Cardiac septum (tissue), 1 donor: ENCODE data around the gene TP53I11. TPM values are rescaled to one million over a fixed set of nuclear protein-coding genes. Genes with fewer than 3 reads are reported as not detected.

ENCODE experiments used
- DNase-seq: peaks from one replicate; pipeline ENCODE4 v3.0.0-alpha.2; 2020; ENCODE audit warnings: low spot score
- intact Hi-C: fragments of 100-400 bp; cut with DNase I; formaldehyde crosslinking; loops from one replicate; pipeline ENCODE4 v1.14.0; 2022
- total RNA-seq: library from RNA; stranded (reverse); fragmentation: NEBNext Ultra II Directional; extraction: Animal tissue kit (Norgen Biotek cat#: 25700); gene quantifications from one replicate; pipeline ENCODE4 v1.2.1, GENCODE V29; 2021
- donor health status: DM: no; HTN: no; CAD: no.

TP53I11 gene
- total RNA-seq, 1 donor from 2014 or later = 38.4 TPM

DNA sequence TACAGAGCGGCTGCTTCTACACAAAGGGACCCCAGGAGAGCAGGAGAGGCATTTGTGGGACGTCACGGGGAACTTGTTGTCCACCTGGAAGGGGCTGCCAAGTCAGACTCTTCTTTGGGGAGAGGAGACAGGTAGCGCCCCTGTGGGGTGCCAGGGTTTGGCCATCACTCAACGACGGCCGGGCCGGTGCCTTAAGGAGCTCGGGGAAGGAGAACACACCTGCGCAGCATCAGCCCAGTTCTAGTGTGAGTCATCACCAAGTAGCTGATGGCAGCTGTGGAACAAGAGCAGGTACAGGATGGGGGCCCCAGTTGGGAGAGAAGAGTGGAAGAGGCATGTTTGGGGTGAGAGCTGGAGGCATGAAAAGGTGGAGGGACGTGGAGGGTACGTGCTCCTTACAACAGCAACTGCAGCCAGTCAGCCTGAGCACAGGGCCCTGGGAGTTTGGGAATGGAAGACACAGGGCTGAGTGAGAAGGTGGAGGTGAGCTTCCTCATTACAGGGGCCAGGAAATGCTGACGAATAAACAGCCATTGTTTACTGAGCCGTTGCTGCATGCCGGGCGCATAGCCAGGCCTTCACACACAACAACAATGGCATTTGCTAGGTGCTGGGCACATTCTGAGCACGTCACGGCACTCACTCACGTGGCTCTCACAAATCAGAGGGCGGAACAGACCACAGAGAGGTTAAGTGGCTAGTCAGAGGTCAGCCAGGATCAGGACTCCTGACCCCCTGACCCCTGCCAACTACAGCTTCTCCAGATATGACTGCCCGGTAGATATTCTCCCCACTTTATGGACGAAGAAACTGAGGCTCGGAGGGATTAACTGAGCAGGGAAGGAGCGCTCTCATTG is 29.1 kb upstream of the TP53I11 start:
- no peak for DNase-seq
- intact Hi-C loops = no loop called here

DNA sequence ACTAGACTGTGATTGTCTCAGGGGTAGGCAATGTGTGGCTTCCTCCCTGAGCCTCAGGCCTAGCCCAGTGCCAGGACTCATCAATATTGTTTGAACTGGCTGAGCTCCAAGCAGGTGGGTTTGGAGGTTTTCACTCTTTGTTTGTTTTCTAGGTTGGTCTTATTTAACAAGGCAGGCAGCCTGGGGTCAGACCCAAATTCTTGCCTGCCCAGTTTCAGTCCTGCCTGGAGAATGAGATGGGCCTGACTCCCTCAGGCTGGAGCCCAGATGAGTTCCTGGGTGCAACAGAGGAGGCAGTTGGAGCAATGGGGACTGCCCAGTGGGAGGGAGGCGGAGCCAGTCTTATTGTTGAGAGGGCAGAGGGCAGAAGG is 28.3 kb upstream of the TP53I11 start:
- no peak for DNase-seq
- intact Hi-C loops = no loop called here

DNA sequence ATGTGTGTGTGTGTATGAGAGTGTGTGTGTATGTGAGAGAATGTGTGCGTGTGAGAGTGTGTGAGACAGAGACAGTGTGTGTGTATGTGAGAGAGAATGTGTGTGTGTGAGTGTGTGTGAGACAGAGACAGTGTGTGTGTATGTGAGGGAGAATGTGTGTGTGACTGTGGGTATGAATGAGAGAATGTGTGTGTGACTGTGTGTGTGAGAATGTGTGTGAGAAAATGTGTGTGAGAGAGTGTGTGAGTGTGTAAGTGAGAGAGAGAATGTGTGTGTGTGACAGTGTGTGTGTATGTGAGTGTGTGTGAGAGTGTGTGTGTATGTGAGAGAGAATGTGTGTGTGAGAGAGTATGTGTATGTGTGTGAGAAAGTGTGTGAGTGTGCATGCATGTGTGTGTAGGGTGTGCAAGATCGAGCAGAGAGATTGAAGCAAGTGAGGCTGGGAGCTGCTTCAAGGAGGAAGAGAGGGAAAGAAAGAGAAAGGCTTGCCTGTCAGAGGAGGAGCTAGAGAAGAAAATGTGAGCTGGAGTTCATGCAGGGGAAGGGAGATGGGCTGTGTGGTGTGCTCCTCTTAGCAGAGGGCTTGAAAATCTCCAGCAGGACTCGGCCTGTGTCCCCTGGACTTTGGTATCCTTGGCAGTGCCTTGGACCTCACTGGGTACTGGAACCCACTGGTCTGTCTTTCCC is 27.7 kb upstream of the TP53I11 start:
- no peak for DNase-seq
- intact Hi-C loops = no loop called here

DNA sequence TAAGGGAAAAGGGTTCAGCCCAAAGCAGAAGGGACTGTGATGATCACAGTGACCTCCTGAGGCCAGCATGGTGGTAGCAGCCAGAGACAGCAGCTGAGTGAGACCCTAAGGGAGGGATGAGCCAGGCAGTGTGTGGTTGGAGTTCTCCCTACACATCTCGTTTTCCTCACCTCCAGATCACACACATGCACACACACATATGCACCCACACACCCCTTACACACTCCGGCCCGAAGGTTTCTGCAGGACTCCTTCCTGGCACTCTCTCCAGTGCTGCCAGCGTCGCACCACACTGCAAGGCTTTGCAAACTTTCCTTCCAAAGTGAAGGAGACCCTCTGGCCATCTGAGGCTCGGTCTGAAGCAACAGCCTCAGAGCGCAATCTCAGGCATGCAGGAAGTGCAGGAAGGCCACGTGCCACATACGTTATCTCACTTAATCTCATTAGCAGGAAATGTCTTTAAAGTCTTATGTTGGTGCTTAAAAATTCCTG is 26.9 kb upstream of the TP53I11 start:
- no peak for DNase-seq
- intact Hi-C loops = loop anchor here (1.0 kb wide), 1 partner anchor 26 kb away; no protein-coding TSS in a partner anchor

DNA sequence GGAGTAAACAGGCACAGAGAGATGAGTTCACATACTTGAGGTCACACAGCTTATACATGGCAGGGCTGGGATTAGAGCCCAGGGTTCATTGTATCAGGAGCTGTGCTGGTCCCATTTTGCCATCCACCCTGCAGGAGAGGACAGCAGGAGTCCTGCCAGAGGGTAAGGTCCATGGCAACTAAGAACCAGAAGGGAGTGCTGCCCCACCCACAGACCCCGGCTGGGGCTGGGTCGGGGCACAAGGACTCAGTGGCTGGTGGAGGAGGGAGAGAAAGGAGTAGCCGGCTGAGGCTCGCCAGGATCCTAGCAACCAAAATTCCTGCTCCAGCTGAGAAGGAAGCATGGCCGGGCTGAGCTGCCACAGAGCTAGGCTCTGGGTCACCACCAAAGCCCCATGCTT is 25.9 kb upstream of the TP53I11 start:
- DNase-seq = no peak
- intact Hi-C loops = no loop called here

DNA sequence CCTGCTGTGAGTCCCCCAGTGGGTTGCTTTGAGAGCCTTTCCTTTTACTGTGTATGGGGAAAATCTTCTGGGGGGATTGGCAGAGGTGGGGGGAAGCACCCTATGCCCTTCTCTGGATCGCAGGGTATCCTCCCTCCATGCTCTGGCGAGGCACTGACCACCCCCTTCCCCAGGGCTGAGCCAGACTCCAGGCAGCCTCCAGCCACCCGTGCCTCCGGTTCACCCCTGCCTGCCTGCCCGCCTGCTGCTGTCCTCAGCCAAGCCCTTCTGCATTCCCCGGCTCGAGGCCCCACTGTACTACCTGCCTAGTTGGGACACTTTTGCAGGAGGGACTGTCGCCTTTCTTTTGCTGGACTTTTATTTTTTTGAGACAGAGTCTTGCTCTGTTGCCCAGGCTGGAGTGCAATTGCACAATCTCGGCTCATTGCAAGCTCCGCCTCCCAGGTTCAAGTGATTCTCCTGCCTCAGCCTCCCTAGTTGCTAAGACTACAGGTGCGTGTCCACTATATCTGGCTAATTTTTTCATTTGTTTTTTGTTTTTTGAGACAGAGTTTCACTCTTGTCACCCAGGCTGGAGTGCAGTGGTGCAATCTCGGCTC is 23.8 kb upstream of the TP53I11 start:
- no peak for DNase-seq
- intact Hi-C loops = no loop called here

DNA sequence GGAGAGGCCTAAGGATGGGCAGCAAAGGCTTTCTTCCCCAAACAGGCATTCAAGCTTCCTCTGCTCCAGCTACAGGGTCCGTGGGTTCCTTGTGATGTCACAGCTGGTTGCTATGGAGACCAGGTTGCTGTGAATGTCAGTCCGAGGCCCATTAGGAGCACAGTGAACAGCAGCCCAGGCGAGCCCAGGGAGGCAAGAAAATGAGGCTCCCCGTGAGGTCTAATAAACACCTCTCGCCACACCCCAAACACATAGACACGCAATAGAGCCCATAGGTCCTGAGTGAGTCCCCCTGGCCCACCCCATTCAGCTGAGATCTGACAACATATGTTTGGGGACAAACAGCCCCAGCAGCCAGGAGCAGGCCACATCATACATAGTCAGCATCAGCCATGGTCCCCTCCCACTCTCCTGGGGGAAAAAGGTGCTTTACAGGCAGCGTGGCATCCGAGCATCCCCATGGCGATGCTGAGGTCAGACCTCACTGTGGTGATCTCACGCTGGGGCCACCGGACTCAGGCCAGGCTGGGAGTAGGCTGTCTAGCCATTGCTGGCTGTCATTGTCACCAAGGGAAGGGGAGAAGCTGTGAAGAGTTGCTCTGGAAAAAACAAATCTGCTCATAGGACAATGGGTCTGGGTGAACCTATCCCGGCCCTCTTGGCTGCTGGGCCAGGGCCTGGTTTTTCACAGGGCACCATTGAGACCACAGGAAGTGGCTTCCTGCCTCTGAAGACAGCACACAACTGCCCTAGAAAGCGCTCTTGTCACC is 23.1 kb upstream of the TP53I11 start:
- intact Hi-C loops = no loop called here
- no peak for DNase-seq

DNA sequence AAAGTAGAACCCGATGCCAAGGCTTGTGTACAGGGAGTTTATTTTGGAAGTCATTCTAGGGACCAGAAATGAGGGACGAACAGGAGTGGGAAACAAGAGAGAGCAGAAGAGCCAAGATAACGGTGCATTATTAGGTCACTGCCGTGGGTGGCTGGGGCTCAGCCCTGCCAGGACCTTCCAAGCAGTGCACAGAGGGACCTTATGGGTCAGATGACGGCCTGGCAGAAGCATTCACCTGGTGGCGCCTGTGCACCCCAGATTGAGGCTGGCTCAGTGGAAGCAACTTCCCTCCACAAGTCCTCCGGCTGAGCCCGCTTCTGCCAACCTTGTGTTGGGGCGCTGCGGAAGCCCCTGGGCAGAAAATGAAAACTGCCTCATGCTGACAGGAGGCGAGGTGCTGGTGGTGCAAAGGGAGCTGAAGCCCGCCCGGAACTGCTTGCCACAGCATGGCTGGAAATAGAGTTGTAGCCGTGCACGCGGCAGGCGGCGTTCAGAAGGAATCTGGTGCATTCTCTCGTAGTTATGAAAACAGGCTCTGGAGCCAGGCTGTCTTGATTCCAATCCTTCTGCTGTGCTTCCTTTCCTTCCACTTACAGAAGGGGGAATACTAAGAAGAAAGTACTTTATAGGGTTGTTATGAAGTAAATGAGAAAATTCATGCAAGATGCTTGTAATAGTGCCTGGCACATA is 22.2 kb upstream of the TP53I11 start:
- DNase-seq = no peak
- intact Hi-C loops = no loop called here

DNA sequence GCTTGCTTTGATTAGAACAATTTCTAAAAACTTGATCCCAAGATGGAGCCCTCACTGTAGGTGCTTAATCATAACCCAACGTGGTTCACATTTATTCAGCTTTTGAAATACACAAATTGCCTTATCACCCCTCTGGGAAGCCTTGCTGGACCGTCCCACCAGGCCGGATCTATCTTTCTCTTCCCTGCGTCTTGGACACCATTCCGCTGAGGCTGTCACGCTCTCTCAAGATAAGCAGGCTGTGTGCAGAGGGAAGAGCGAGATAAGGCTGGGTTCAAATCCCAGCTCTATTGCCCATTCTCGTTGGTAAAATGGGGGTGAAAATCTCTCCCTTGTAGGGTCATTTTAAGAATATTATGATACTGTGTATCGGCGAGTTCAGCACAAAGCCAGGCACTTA is 20.5 kb upstream of the TP53I11 start:
- intact Hi-C loops = no loop called here
- DNase-seq = no peak

DNA sequence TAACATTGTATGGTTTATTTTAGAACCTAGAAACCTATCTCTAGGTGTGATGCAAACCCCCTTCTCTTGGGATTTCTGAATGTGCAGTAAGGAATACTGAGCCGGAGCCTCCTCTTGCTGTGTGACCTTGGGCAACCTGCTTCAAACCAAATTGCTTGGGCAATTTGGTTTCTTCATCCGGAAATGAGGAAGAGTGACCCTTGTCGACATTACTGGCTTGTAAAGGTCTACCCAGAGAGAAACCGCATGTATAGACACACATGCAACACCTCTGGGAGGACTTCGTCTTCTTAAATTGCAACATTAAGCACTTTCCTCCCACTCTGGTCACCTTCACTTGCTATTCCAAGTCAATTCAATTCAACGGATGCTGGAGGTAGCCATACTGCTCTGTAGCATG is 19.6 kb upstream of the TP53I11 start:
- intact Hi-C loops = no loop called here
- DNase-seq = no peak

DNA sequence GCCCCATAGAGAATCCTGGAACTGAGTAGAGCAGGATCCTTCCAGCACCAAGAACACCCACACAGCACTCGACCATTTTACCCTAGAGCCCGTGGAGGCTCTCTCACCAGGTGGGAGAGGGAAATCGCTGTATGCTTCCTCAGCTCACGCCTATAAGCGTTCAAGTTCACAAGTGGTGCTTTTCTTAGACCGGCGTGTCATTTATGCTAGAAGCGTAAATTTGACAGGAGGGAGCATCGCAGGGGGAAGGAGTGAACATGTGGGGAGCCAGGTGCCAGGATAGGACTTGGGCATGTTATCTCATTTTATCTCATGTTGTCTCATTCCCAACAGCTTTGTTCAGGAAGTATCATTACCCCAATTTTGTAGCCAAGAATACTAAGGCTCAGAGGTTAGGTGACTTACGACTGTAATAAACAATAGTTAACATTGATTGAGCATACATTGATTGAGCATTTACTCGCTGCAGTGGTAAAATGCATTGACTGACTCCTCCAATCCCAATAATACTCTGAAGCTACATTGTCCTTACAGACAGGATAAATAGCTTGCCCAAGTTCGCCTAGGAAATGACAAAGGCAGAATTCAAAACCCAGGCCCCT is 19.1 kb upstream of the TP53I11 start:
- intact Hi-C loops = no loop called here
- DNase-seq = no peak

DNA sequence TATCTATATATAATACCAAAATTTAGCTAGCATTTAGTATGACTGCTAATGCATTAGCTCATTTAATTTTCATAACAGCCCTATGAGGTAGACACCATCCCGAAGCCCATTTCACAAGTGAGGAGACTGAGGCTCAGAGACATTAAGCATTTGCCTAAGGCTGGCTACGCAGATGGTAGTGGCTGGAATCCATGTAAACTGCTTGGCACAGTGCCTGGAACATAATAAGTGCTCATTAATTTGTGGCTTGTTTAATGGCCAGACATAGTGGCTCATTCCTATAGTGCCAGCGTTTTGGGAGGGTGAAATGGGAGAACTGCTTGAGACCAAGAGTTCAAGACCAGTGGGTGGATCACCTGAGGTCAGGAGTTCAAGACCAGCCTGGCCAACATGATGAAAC is 17.8 kb upstream of the TP53I11 start:
- no peak for DNase-seq
- intact Hi-C loops = no loop called here

DNA sequence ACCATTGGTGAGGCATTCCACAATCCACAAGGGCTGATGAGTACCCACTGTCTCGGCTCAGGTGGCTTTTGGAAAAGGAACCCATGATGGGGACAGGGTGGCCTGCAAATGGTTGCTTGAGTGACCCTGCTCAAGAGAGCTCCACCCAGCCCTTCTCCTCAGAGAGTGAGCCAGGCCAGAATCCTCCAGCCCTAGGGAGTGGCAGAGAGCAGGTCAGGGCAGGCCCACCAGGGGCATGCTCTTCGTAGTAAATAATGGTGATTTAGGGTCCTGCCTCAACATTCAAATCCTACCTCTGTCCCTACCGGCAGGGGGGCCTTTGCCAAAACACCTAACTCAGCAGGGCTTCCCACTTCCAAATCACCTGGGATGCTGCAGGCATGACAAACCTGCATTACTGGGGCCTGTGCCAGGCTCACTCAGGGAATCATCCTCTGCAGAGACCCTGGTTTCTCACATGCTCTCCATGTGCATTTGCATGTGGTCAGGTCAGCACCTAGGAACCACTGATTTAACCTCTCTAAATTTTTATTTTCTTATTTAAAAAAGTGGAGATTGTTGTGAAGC is 17.3 kb upstream of the TP53I11 start:
- DNase-seq = no peak
- intact Hi-C loops = no loop called here

DNA sequence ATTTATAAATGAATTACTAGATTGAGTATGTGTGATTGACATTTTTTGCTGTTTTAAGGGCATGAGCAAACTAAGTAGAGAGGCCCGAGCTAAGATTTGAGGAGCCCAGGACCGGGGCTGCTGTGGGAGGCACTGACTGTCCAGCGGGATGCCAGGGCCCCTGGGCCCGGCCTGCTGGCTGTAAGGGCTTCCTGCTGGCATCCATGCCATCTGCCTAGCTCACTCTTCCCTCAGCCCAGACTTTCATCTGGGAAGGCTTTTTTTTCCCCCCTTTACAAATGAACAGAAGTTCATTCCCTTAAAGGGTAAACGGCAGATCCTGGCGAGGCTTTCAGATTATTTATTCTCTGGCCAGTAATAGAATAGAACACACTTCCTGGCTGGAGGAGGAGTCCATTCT is 16.0 kb upstream of the TP53I11 start:
- DNase-seq = no peak
- intact Hi-C loops = no loop called here

DNA sequence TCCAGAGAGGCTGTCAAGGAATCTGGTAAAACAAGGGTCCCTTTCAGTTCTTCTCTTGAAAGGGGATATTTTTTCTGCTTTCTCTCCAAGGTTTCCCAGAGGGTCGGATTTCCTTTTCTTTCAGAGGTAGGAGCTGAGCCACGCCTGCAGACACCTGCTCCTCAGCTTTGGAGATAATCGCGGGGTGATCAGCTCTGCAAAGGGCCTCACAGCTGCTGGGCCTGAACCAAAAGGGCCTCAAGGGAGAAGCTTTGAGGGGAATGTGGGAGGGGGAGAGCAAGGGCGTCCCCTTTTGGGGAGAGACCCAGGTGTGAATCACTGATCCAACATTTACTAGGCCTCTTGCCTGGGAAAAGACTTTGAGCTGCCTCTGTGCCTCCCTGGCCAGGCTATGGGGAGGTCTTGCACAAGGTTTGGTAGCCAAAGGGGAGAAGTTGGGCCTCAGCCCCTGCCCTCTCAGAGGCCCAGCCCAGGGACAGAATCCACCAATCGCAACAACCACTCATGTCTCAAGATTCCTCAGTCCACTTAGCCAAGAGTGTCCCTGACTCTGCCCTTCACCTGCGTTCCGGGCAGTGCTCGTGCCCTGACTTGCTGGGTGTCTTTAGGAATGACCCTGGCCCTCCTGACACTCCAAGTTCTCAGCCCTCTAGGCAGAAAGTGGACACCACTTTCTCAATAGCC is 14.0 kb upstream of the TP53I11 start:
- intact Hi-C loops = no loop called here
- no peak for DNase-seq

DNA sequence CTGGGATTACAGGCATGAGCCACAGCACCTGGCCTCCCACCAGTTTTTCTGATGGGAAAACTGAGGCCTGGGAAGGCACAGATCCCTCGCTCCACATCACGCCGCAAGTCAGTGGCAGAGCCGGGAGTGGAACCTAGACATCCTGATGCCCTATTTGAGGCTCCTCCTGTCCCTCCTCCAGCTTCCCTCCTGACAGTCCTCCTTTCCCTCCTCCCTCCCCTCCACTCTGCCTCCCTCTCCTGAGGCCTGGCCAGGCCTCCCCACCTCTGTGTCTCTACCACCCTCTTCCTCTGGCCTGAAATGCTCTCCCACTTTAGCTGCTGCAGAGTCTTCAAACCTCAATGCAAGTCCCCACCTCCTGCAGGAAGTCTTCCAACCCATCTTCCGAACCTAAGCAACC is 13.3 kb upstream of the TP53I11 start:
- DNase-seq = no peak
- intact Hi-C loops = no loop called here

DNA sequence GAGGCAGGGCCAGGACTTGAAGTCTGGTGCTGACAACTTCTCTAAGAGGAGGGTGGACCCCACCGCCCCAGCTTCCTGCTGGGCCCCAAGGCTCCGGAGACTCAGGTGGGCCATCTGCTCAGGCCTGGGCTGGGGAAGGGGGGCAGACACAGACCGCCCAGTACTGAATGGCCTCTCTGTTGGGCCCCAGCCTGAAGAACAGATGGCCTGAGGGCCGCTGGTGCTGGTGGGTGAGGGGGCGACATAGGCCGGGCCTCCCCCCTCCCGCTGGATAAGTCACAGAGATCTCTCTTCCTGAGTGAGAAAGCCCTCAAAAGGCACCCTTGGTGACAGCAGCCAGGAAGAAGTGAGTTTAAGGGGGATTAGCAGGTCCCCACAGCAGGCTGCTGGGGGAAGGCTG is 12.5 kb upstream of the TP53I11 start:
- intact Hi-C loops = no loop called here
- DNase-seq = no peak

DNA sequence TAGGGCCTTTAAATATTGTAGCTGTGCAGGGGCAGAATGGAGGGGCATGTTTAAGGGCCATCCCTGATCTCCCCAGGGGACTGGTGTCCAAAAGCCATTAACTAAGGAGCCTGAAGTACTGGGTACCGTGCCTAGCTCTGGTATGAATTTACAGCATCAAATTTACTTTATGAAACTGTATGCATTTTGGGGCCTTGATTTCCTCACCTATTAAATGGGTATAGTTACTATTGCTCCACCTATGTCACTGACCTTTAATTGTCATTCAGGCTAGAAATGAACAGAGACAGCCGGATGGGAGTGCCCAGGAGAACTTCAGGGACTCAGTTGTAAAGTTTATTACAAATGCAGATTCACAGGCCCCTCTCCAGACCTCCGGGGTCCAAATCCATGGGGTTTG is 11.8 kb upstream of the TP53I11 start:
- DNase-seq = no peak
- intact Hi-C loops = no loop called here
